ENCODE data around the gene PPP1CC.

GRCh38 chr12:110766311-110767154 is 23.8 kb upstream of the PPP1CC start:
- TF ChIP-seq CTCF (conservative IDR thresholded peaks at IDR 0.05; ENCODE audit: low read length), result no peak
- TF ChIP-seq EZH2phosphoT487 (IDR thresholded peaks at IDR 0.05; ENCODE audit: borderline replicate concordance), result no peak
